Ishikawa (cell line): ENCODE measurements around the gene KLHL7.

Source experiments
- REST ChIP-seq: IDR thresholded peaks from 2 replicates; pipeline ENCODE4 v1.6.1; 2012; ENCODE audit warnings: low read depth, mild to moderate bottlenecking
- TAF1 ChIP-seq: IDR thresholded peaks from 2 replicates; pipeline ENCODE4 v1.6.1; 2012; ENCODE audit warnings: low read depth, mild to moderate bottlenecking
- USF1 ChIP-seq: IDR thresholded peaks from 2 replicates; pipeline ENCODE4 v1.6.1; 2012
- YY1 ChIP-seq: IDR thresholded peaks from 2 replicates; pipeline ENCODE4 v1.6.1; 2012; ENCODE audit warnings: low read depth

- TF ChIP-seq YY1 (no peak), TAF1 (no peak), REST (no peak), USF1 (no peak)
These were observed 100.0 kb downstream of the KLHL7 start for GRCh38 chr7:23205577-23205908.
